GM23248 (cell line): Measurements from ENCODE around the gene C2CD4A.

Source experiments
- EZH2 ChIP-seq: fragments of 200-600 bp; sonication (generic); IDR thresholded peaks from 2 replicates; pipeline ENCODE4 v1.6.1; 2018; ENCODE audit warnings: antibody characterized with exemption, mild to moderate bottlenecking; ENCODE audit not compliant: insufficient read depth, poor library complexity, severe bottlenecking
- EZH2phosphoT487 ChIP-seq: fragments of 200-600 bp; sonication (generic); IDR thresholded peaks from 2 replicates; pipeline ENCODE4 v1.6.1; 2018; ENCODE audit warnings: antibody characterized with exemption, moderate library complexity, mild to moderate bottlenecking, low read depth; ENCODE audit not compliant: insufficient read depth

- TF ChIP-seq EZH2 (no peak), EZH2phosphoT487 (no peak)
Measured at GRCh38 chr15:62105266-62105665, 38.5 kb downstream of the C2CD4A start.
